Spleen (tissue), 11 donors: Measurements from ENCODE around the gene NTSR1. TPM values are rescaled to one million over a fixed set of nuclear protein-coding genes. Genes with fewer than 3 reads are reported as not detected.

Experiments used
- DNase-seq: peaks from one replicate; pipeline ENCODE4 v3.0.0-alpha.2; 2020
- H3K27ac ChIP-seq, 8 donors: fragments of 200-600 bp; sonication (generic) in 7 of 8; 1 replicate in 4 of 8; 2 replicates in 4 of 8; pipeline versions ENCODE4 v1.5.0 to v1.8.0; 2016 to 2021; ENCODE audit warnings: inconsistent platforms in 4 of 8, mild to moderate bottlenecking in 4 of 8, moderate library complexity in 1 of 8
- H3K27me3 ChIP-seq, 7 donors: fragments of 200-600 bp; sonication (generic) in 6 of 7; replicated peaks in 1 of 7; 1 replicate in 4 of 7; 2 replicates in 3 of 7; pipeline versions ENCODE4 v1.5.0 to v1.8.0; 2016 to 2021; ENCODE audit warnings: inconsistent platforms in 3 of 7, mild to moderate bottlenecking in 1 of 7
- H3K36me3 ChIP-seq, 6 donors: fragments of 200-600 bp; sonication (generic) in 5 of 6; 1 replicate in 4 of 6; 2 replicates in 2 of 6; pipeline versions ENCODE4 v1.5.0 to v1.8.0; 2016 to 2021; ENCODE audit warnings: inconsistent platforms in 2 of 6
- H3K4me1 ChIP-seq, 6 donors: fragments of 200-600 bp; sonication (generic) in 5 of 6; 1 replicate in 3 of 6; 2 replicates in 3 of 6; pipeline versions ENCODE4 v1.5.0 to v1.8.0; 2016 to 2021; ENCODE audit warnings: inconsistent platforms in 3 of 6
- H3K4me3 ChIP-seq, 8 donors: fragments of 200-600 bp; sonication (generic) in 7 of 8; 1 replicate in 4 of 8; 2 replicates in 4 of 8; pipeline versions ENCODE4 v1.5.0 to v1.8.0; 2016 to 2021; ENCODE audit warnings: inconsistent platforms in 4 of 8, mild to moderate bottlenecking in 4 of 8, moderate library complexity in 2 of 8
- H3K9me3 ChIP-seq, 8 donors: fragments of 200-600 bp; sonication (generic) in 7 of 8; 1 replicate in 4 of 8; 2 replicates in 4 of 8; pipeline versions ENCODE4 v1.5.0 to v1.8.0; 2016 to 2021; ENCODE audit warnings: inconsistent platforms in 4 of 8
- POLR2A ChIP-seq, 3 donors: fragments of 450-650 bp; IDR thresholded peaks; one replicate each; pipeline ENCODE4 v1.5.1; 2017; ENCODE audit warnings: antibody characterized with exemption in 3 of 3, mild to moderate bottlenecking in 1 of 3
- POLR2AphosphoS5 ChIP-seq, 3 donors: sonication (generic); formaldehyde crosslinking; IDR thresholded peaks; one replicate each; pipeline ENCODE4 v1.5.1; 2017; ENCODE audit warnings: antibody characterized with exemption in 3 of 3
- WGBS, 5 donors: extraction: QIAGEN DNeasy Blood & Tissue Kit in 3 of 5; methylation state at CpG; one replicate each; pipeline versions ENCODE4 v1.1.5 to v1.1.7; 2013 to 2018; 5-methylcytosine and 5-hydroxymethylcytosine counted together
- intact Hi-C: fragments of 100-400 bp; cut with DNase I; formaldehyde crosslinking; loops from one replicate; pipeline ENCODE4 v1.15.0; 2023; ENCODE audit warnings: low total_unique reads
- polyA plus RNA-seq, 3 donors: library from polyadenylated mRNA; stranded (reverse); fragments of 200-250 nt; gene quantifications; one replicate each; pipeline ENCODE4 v1.2.1, GENCODE V29; 2013
- total RNA-seq, 7 donors: library from RNA; depleted of rRNA in 3 of 7; stranded (reverse); fragments of >200 nt in 3 of 7; fragmentation: NEBNext Ultra II Directional in 4 of 7; extraction: Animal tissue kit (Norgen Biotek cat#: 25700) in 4 of 7; gene quantifications; one replicate each; pipeline versions ENCODE4 v1.1.0 to v1.2.1, GENCODE V29; 2016 to 2021
- TF ChIP-seq, protein P1 (sequence below), 11 experiments: fragments of 200-600 bp in 7 of 11; fragments of 450-650 bp in 4 of 11; sonication (generic) in 4 of 11; IDR thresholded peaks in 8 of 11; conservative IDR thresholded peaks in 3 of 11; 1 replicate in 7 of 11; 2 replicates in 4 of 11; pipeline versions ENCODE4 v1.4.0 to v1.8.0; 2016 to 2021; ENCODE audit warnings: antibody characterized with exemption in 11 of 11, inconsistent platforms in 4 of 11, mild to moderate bottlenecking in 1 of 11
- donor health status: healthy with polysubstance abuse.
- donor health status: DM: no; HTN: no; CAD: no; lungs with moderate emphysema.
- donor health status: DM: no; HTN: no; CAD: no.
- donor health status: Bipolar disorder and iron deficiency.
- donor health status: healthy.
- donor health status: DM: no; HTN: no; CAD: no.
- donor health status: DM: yes; HTN: yes; CAD: no.

Gene NTSR1
- total and polyA plus RNA-seq, 10 donors, result 0.14 to 5.7 (median 0.71) TPM

DNA sequence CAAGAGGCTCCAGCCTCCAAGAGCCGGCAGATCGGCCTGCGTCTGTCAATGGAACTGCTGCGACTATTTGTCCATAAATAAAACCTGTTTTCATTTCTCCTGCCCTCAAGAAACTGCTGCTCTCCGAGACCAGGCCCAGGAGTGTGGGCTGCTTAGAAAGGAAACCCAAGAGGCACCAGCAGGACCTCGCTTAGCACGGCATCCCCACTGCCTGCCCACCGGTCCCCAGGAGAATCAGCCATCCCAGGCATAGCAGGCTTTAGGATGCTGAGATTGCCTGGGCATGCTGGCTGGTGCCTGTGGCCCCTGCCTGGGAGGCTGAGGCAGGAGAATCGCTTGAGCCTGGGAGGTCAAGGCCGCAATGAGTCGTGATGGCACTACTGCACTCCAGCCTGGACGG is 17.6 kb downstream of the NTSR1 start:
- H3K27me3 ChIP-seq, result peaks cover 0 to 72% (median 16%) of the 10 kb centered on the region in 7 donors
- no peak for DNase-seq
- no peak overlapping the region for H3K4me3 ChIP-seq
- no peaks in the 10 kb centered on the region for H3K36me3 ChIP-seq
- TF ChIP-seq, protein P1, sequence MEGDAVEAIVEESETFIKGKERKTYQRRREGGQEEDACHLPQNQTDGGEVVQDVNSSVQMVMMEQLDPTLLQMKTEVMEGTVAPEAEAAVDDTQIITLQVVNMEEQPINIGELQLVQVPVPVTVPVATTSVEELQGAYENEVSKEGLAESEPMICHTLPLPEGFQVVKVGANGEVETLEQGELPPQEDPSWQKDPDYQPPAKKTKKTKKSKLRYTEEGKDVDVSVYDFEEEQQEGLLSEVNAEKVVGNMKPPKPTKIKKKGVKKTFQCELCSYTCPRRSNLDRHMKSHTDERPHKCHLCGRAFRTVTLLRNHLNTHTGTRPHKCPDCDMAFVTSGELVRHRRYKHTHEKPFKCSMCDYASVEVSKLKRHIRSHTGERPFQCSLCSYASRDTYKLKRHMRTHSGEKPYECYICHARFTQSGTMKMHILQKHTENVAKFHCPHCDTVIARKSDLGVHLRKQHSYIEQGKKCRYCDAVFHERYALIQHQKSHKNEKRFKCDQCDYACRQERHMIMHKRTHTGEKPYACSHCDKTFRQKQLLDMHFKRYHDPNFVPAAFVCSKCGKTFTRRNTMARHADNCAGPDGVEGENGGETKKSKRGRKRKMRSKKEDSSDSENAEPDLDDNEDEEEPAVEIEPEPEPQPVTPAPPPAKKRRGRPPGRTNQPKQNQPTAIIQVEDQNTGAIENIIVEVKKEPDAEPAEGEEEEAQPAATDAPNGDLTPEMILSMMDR (IDR thresholded peaks at IDR 0.05 in 8 of 11, conservative IDR thresholded peaks at IDR 0.05 in 3 of 11), result no peak
- TF ChIP-seq POLR2A (IDR thresholded peaks at IDR 0.05) (no peak), POLR2AphosphoS5 (IDR thresholded peaks at IDR 0.05) (no peak)
- WGBS, 5 donors, result 71 to 86% (median 76%) methylated on average over 12 of the region's 12 CpGs
- peaks cover 0 to 28% (median 0%) of the 10 kb centered on the region in 6 donors for H3K4me1 ChIP-seq
- no peak overlapping the region for H3K27ac ChIP-seq
- H3K9me3 ChIP-seq, result peaks cover 0 to 12% (median 10%) of the 10 kb centered on the region in 8 donors
- intact Hi-C loops, result no loop called here

DNA sequence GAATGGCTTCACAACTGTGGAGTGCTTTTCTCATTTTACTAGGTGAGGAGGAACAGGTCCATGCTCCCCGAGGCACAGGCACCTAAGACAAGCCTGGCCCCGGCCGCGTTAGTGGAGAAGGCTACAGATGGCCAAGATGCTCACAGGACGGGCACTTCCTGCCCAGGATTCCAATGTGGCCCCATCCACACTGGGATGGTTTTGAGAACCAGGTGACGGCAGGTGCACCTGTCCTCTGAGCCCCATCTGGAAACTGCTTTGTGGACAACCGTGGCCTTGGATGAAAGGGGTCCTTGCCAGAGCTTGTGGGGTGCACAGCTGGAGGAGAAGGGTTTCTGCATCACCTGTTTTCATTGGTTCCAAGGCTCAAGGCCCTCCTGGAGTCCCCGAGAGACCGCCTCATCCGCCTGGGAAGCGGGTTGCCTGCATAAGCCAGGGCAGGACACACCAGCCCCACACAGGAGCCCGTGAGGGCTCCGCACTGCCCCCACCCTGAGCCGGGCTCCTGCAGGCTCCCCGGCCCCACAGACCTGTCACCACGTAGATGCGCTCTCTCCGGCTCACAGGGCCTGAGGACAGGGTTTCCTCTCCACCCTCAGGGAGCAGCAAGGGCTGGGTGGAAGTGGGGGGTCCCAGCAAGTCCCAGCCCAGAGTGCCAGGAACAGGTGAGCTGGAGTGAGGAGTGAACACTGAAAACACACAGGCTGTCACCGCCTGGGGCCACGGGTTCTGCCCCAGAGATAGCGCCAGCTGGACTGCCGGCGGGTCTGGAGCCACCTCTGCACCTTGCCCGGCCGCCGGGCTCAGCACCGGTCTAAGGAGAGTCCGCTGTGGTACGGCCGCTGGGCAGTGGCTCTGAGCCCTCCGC is 18.3 kb downstream of the NTSR1 start:
- H3K4me1 ChIP-seq, result peaks cover 0 to 28% (median 0%) of the 10 kb centered on the region in 6 donors
- peaks cover 0 to 5% (median 3%) of the 10 kb centered on the region in 8 donors for H3K9me3 ChIP-seq
- H3K27ac ChIP-seq, result peak overlapping the region in 4 of 8 donors; percentile 64 to 80 (median 75)
- peaks cover 0 to 72% (median 16%) of the 10 kb centered on the region in 7 donors for H3K27me3 ChIP-seq
- H3K36me3 ChIP-seq, result no peaks in the 10 kb centered on the region
- TF ChIP-seq POLR2A (IDR thresholded peaks at IDR 0.05) (no peak), POLR2AphosphoS5 (IDR thresholded peaks at IDR 0.05) (no peak)
- TF ChIP-seq, protein P1 (IDR thresholded peaks at IDR 0.05 in 8 of 11, conservative IDR thresholded peaks at IDR 0.05 in 3 of 11), result no peak
- DNase-seq, result no peak
- intact Hi-C loops, result no loop called here
- peak overlapping the region in 1 of 8 donors; percentile 39 for H3K4me3 ChIP-seq
- WGBS, 5 donors, result 82 to 89% (median 83%) methylated on average over 15 to 31 of the region's 31 CpGs

DNA sequence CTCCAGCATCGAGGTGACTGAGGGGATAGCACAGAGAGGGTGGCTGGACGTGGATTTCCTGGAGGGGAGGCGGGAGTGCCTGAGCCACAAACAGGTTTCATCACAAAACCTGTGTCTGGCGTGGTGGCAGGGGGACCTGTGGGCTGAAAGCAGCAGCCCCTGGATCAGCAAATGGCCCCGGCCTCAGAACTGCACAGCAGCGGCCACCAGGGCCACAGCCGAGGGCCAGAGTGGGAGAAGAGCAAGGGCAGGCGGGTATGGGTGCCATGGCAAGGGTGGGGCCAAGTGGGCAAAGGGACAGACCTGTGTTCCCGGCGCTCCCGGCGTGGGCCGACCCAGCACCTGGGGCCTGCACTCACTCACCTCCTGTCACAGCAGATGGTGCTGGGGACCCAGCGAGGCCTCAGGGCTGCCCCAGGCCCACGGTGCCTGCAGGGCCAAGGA is 19.0 kb downstream of the NTSR1 start:
- peak; percentile 63 for DNase-seq
- Histone ChIP-seq H3K27ac (peak overlapping the region in 4 of 8 donors; percentile 64 to 80 (median 75)), H3K4me1 (peaks cover 0 to 28% (median 0%) of the 10 kb centered on the region in 6 donors), H3K36me3 (no peaks in the 10 kb centered on the region), H3K9me3 (no peaks in the 10 kb centered on the region), H3K27me3 (peaks cover 0 to 66% (median 16%) of the 10 kb centered on the region in 7 donors), H3K4me3 (peak overlapping the region in 1 of 8 donors; percentile 39)
- intact Hi-C loops, result no loop called here
- TF ChIP-seq POLR2AphosphoS5 (IDR thresholded peaks at IDR 0.05), result no peak
- TF ChIP-seq, protein P1 (IDR thresholded peaks at IDR 0.05 in 8 of 11, conservative IDR thresholded peaks at IDR 0.05 in 3 of 11), result no peak
- no peak for TF ChIP-seq POLR2A (IDR thresholded peaks at IDR 0.05)
- 62 to 84% (median 71%) methylated on average over 2 to 15 of the region's 15 CpGs for WGBS, 5 donors
